ENCODE data around the gene DDX25. TPM values are rescaled to one million over a fixed set of nuclear protein-coding genes. Genes with fewer than 3 reads are reported as not detected.

DDX25 gene
- total and polyA plus RNA-seq, 9 of the 15 experiments (the other 6 are each of a cell fraction or from before 2014, with no cell fraction given) = not detected

- TF ChIP-seq NFATC3 (IDR thresholded peaks at IDR 0.05) (no peak), ZNF316 (IDR thresholded peaks at IDR 0.05) (no peak), CTCFL (IDR thresholded peaks at IDR 0.05; ENCODE audit: borderline replicate concordance, insufficient read depth, low read depth, low read length, poor library complexity, severe bottlenecking) (no peak), ZNF77 (CRISPR knock-in tag; IDR thresholded peaks at IDR 0.05) (no peak), ZNF124 (CRISPR knock-in tag; IDR thresholded peaks at IDR 0.05) (no peak), FOXK2 (conservative IDR thresholded peaks at IDR 0.05 in 1 of 2, IDR thresholded peaks at IDR 0.05 in 1 of 2; ENCODE audit: low read depth in 2 of 2) (no peak; a peak in 1 of 4 replicates), TAF1 (IDR thresholded peaks at IDR 0.05; ENCODE audit: control insufficient read depth, extremely low read depth, insufficient read depth, low read length, severe bottlenecking) (peak; percentile 86), HBP1 (CRISPR knock-in tag; IDR thresholded peaks at IDR 0.05) (no peak), SMAD2 (IDR thresholded peaks at IDR 0.05; ENCODE audit: low read depth, low read length) (no peak), HIVEP1 (CRISPR knock-in tag; IDR thresholded peaks at IDR 0.05) (no peak), NR1H2 (CRISPR knock-in tag; IDR thresholded peaks at IDR 0.05) (no peak), SUPT5H (IDR thresholded peaks at IDR 0.05) (peak; percentile 89), TOE1 (IDR thresholded peaks at IDR 0.05; ENCODE audit: borderline replicate concordance) (peak; percentile 30; the same call in 1 of the 2 replicates), TOE1 (CRISPR knock-in tag; IDR thresholded peaks at IDR 0.05; ENCODE audit: borderline replicate concordance, low read depth) (no peak)
- TF ChIP-seq, protein P1, sequence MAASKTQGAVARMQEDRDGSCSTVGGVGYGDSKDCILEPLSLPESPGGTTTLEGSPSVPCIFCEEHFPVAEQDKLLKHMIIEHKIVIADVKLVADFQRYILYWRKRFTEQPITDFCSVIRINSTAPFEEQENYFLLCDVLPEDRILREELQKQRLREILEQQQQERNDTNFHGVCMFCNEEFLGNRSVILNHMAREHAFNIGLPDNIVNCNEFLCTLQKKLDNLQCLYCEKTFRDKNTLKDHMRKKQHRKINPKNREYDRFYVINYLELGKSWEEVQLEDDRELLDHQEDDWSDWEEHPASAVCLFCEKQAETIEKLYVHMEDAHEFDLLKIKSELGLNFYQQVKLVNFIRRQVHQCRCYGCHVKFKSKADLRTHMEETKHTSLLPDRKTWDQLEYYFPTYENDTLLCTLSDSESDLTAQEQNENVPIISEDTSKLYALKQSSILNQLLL (CRISPR knock-in tag; IDR thresholded peaks at IDR 0.05; ENCODE audit: borderline replicate concordance) = no peak
- TF ChIP-seq, protein P2, sequence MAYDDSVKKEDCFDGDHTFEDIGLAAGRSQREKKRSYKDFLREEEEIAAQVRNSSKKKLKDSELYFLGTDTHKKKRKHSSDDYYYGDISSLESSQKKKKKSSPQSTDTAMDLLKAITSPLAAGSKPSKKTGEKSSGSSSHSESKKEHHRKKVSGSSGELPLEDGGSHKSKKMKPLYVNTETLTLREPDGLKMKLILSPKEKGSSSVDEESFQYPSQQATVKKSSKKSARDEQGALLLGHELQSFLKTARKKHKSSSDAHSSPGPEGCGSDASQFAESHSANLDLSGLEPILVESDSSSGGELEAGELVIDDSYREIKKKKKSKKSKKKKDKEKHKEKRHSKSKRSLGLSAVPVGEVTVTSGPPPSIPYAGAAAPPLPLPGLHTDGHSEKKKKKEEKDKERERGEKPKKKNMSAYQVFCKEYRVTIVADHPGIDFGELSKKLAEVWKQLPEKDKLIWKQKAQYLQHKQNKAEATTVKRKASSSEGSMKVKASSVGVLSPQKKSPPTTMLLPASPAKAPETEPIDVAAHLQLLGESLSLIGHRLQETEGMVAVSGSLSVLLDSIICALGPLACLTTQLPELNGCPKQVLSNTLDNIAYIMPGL (CRISPR knock-in tag; IDR thresholded peaks at IDR 0.05) = no peak
- TF ChIP-seq, protein P3, sequence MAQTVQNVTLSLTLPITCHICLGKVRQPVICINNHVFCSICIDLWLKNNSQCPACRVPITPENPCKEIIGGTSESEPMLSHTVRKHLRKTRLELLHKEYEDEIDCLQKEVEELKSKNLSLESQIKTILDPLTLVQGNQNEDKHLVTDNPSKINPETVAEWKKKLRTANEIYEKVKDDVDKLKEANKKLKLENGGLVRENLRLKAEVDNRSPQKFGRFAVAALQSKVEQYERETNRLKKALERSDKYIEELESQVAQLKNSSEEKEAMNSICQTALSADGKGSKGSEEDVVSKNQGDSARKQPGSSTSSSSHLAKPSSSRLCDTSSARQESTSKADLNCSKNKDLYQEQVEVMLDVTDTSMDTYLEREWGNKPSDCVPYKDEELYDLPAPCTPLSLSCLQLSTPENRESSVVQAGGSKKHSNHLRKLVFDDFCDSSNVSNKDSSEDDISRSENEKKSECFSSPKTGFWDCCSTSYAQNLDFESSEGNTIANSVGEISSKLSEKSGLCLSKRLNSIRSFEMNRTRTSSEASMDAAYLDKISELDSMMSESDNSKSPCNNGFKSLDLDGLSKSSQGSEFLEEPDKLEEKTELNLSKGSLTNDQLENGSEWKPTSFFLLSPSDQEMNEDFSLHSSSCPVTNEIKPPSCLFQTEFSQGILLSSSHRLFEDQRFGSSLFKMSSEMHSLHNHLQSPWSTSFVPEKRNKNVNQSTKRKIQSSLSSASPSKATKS (CRISPR knock-in tag; IDR thresholded peaks at IDR 0.05) = no peak
Observed at GRCh38 chr11:125902927-125903710, 1.2 kb upstream of the DDX25 start, which contains the start of gene PUS3 (continued).

All from K562 (cell line).